ENCODE measurements around the gene AHSP.
"Not testable (repeated sequence)": the region's sequence is repeated elsewhere in the genome, so short reads cannot be mapped to it uniquely, and the experiment has no call there.

The AHSP gene

GRCh38 chr16:31501226-31501965, 26.3 kb upstream of the AHSP start:
- DNase-seq: no peak

- DNase-seq: no peak
Measured at GRCh38 chr16:31501966-31502348, 25.7 kb upstream of the AHSP start.

DNA sequence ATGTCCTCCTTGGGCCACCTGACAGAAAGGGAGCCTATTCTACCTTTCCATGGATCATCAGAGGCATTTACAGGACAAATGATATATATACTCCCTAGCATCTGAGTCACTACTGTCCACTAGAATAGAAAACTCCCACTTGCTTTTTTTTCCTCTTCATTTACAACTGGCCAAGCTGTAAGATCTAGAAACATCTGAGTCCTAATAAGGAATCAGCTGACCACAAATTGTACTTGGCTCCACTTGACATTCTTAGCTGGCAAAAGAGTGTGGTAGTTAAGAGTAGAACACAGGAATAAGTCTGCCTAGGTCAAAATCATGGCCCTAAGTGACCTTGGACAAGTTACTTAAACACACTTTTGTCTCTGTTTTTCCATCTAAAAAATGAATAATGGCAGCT, 24.7 kb upstream of the AHSP start:
- no peak for DNase-seq

DNA sequence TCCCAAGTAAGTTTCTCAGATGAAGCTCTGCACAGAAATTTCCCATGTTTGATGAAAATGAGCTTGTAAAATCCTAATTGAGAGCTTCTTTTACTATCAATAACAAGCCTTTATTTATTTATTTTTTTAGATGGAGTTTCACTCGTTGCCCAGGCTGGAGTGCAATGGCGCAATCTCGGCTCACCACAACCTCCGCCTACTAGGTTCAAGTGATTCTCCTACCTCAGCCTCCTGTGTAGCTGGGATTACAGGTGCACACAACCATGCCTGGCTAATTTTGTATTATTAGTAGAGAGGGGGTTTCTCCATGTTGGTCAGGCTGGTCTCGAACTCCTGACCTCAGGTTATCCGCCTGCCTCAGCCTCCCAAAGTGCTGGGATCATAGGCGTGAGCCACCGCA, 24.1 kb upstream of the AHSP start:
- not testable (repeated sequence) for DNase-seq

GRCh38 chr16:31504159-31504558, 23.5 kb upstream of the AHSP start:
- no peak for DNase-seq

- DNase-seq: no peak
Measured at GRCh38 chr16:31505483-31505882, 22.2 kb upstream of the AHSP start.

DNA sequence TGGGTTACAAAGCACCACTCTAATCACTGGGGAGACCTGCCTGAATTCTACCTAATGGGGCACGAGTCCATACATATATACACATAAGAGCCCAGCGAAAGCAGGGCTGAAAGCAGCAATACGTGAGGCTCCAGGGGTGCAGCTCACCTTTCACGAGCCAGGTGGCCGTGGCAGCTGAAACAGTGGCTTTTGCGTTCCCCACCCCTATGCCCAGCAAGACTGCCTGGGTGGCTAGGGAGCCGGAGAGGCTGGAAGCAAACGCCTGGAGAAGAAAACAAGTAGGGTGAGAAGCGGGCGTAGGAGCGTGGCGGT, 20.1 kb upstream of the AHSP start:
- no peak for DNase-seq

DNA sequence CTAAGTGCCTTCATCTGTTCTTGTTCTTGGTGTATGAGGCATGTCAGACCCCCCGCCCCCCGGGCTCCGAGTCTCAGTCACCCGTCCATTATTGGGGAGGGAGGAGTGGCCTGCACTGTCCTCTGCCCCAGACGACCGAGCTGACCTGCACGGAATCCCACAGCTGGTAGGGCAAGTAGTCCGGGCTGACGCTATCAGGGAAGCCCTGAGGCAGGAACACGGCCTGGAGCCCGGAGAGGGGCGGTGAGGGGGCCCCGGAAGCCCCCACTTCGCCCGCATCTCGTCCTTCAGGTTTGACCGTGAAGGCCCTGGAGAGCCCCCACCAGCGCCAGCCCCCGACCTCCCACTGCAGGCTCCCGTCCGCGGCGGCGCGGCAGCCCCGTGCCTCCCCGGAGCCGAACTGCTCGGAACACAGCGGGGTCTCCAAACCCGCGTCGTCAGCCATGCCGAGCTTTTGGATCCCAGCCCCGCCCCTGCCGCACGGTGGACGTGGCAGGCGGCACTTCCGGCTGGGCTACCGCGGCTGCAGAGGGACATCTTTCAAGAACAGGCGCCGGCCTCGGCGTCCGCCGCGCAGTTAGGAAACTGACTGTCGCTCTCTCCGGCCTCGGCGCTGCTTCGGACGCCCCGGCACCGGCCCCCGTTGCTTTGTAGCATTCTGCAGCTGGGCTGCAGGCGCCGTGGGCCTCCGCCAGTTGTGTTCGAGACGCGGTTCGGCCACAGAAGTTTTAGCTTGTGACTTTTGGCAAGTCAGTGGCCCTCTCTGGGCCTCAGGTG, 19.6 kb upstream of the AHSP start, which contains the start of gene RUSF1:
TSS of gene RUSF1 (minus strand) at position 463 of the 777 bp plus-strand sequence. CDS start at position 445, 18 bp downstream.
- no peak for DNase-seq

DNA sequence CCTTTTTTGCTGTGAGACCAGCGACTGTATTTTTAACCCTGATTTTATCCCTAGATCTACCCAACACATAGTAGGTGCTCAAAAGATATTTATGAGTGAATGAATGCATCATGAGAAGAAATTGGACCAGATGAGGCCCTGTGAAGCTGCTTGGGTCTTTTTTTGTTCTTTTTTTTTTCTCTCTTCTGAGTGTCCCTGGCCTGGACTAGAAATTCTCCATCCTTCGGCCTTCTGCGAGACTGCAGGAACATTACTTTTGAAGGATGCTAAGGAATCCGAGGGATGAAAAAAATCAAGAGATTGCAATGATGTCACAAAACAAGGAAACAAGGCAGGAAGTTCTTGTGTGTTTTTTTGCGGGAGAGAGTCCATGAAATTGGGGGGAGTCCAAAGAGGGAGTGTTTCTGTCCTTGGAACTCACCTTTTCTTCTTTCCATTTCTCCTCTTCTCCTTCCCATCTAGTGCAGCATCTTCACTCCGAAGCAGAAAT, 18.9 kb upstream of the AHSP start:
- DNase-seq: no peak

DNA sequence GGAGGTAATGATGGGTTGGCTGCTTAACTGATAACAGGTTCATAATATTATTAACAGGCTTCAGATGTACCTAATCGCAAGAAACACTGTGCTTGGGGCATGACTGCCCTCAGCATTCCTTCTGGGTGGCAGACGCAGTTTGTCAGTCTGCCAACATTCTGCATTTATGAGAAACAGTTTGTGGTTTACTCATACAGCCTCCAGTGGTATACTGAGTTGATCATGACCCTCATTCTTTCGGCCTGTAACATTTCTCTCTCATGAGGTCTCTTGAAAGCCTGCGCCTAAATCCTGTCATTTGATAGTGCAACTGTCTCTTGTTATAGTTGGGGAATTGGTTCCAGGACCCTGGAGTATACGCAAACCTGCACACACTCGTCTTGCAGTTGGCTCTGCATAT, 14.6 kb upstream of the AHSP start:
- DNase-seq: no peak

DNA sequence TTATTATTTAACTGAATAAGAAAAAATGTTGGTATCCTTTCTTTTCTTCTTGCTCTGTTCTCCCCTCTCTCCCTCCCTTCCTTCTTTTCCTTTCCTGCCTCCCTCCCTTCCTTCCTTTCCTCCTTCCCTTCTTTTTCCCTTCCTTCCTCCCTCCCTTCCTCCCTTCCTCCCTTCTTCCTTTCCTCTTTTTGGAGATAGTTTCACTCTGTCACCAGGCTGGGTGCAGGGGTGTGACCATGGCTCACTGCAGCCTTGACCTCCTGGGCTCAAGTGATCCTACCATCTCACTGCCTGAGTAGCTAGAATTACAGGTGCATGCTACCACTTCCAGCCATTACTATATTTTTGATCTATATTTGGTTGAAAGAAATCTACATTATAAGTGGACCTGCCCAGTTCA, 13.8 kb upstream of the AHSP start:
- no peak for DNase-seq

GRCh38 chr16:31517800-31518402, 9.8 kb upstream of the AHSP start:
- DNase-seq: no peak

- DNase-seq: no peak
Measured at GRCh38 chr16:31519759-31520431, 7.8 kb upstream of the AHSP start.

- DNase-seq: no peak
Measured at GRCh38 chr16:31521368-31521767, 6.3 kb upstream of the AHSP start.

GRCh38 chr16:31522071-31522470, 5.6 kb upstream of the AHSP start:
- no peak for DNase-seq

GRCh38 chr16:31523768-31524167, 3.9 kb upstream of the AHSP start:
- DNase-seq: not testable (repeated sequence)

- no peak for DNase-seq
Measured at GRCh38 chr16:31525113-31525512, 2.6 kb upstream of the AHSP start.

DNA sequence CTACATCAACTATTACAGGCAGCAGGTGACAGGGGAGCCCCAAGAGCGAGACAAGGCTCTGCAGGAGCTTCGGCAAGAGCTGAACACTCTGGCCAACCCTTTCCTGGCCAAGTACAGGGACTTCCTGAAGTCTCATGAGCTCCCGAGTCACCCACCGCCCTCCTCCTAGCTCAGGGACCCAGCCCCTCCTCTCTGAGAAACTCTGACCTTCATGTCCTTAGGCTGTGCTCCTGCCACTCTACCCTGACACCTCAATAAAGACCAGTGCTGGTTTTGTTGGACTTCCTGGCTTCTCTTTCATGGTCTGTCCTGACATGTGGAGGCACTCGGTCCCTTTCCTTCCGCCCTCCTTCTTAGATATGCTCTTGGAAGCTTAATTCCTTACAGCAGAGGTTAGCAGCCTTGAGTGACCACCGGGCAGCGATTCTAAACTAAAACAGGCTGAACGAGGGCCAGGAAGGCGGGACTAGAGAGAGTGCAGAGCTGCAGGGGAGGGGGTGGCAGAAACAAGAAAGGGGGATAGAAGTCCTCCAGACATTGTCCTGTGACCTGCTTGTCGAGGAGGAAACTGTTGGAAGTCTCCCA, 915 bp downstream of the AHSP start:
- DNase-seq: no peak

- DNase-seq: no peak
Measured at GRCh38 chr16:31529108-31529936, 1.6 kb downstream of the AHSP start.

DNA sequence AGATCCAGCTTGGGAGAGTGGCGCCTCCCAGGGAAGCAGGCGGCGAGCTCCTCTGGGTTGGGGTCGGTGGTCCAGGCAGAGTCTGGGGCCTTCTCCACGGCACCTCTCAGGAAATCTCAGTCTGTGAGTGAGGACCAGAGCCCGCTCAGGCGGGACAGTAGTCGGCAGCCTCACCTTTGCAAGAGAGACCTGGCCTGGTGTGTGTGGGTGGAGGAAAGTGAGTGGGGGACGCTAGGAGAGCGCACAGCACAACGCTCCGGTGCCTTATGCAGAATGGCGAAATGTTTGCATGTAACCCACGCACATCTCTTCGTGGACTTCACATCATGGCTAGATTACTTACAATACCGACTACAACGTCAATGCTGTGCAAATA, 2.2 kb downstream of the AHSP start:
- DNase-seq: no peak

DNA sequence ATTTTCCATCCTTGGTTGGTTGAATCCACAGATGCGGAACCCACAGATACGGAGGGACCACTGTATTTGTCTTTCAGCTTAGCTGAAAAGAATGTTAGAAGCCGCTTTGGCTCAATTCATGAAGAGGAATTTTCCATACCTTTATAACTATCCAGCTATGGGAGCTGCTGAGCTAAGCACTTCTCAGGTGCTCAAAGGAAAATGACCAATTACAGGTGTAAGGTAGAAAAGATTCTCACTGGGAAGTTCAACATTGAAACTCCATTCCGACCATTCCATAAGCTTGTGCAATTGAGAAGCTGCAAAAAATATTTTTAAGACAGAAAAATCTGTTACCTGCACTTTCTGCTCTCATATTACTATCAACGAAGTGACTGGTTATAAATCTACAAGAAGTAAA, 2.7 kb downstream of the AHSP start:
- DNase-seq: no peak

GRCh38 chr16:31531096-31531495, 3.4 kb downstream of the AHSP start:
- DNase-seq: no peak

Measured in 8988T (cell line).